Measurements from ENCODE around the gene IL3. TPM values are rescaled to one million over a fixed set of nuclear protein-coding genes. Genes with fewer than 3 reads are reported as not detected.

Gene IL3, protein sequence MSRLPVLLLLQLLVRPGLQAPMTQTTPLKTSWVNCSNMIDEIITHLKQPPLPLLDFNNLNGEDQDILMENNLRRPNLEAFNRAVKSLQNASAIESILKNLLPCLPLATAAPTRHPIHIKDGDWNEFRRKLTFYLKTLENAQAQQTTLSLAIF
- not detected for total RNA-seq

DNA sequence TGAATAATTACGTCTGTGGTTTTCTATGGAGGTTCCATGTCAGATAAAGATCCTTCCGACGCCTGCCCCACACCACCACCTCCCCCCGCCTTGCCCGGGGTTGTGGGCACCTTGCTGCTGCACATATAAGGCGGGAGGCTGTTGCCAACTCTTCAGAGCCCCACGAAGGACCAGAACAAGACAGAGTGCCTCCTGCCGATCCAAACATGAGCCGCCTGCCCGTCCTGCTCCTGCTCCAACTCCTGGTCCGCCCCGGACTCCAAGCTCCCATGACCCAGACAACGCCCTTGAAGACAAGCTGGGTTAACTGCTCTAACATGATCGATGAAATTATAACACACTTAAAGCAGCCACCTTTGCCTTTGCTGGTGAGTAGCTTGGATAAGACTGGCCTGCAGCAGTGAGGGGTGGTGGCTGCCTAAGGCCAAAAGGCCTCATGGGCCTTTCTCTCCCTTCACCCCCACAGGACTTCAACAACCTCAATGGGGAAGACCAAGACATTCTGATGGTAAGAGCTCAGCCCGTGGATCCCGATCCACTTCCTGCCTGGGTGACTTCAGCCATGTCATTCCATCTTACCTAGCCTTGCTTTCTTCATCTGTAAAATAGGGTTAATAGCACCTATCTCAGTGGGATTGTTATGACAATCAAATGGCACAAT is at the start of gene IL3:
TSS of gene IL3 (plus strand) at position 155 of the 661 bp plus-strand sequence. CDS start at position 207, 52 bp downstream.
- no peak within 1 kb of the TSS for H3K27ac ChIP-seq
- H3K4me1 ChIP-seq: no peaks in the 10 kb centered on the region
- TF ChIP-seq, protein P1, sequence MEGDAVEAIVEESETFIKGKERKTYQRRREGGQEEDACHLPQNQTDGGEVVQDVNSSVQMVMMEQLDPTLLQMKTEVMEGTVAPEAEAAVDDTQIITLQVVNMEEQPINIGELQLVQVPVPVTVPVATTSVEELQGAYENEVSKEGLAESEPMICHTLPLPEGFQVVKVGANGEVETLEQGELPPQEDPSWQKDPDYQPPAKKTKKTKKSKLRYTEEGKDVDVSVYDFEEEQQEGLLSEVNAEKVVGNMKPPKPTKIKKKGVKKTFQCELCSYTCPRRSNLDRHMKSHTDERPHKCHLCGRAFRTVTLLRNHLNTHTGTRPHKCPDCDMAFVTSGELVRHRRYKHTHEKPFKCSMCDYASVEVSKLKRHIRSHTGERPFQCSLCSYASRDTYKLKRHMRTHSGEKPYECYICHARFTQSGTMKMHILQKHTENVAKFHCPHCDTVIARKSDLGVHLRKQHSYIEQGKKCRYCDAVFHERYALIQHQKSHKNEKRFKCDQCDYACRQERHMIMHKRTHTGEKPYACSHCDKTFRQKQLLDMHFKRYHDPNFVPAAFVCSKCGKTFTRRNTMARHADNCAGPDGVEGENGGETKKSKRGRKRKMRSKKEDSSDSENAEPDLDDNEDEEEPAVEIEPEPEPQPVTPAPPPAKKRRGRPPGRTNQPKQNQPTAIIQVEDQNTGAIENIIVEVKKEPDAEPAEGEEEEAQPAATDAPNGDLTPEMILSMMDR (IDR thresholded peaks at IDR 0.05): no peak
- TF ChIP-seq POLR2A (IDR thresholded peaks at IDR 0.05): no peak
- no peak for TF ChIP-seq POLR2AphosphoS5 (IDR thresholded peaks at IDR 0.05; ENCODE audit: insufficient read depth in 1 of 2, low read depth in 1 of 2)
- H3K9me3 ChIP-seq: no peaks in the 10 kb centered on the region
- H3K27me3 ChIP-seq: no peaks in the 10 kb centered on the region
- no peaks in the 10 kb centered on the region for H3K36me3 ChIP-seq
- intact Hi-C loops (cut with DNase I): no loop called here
- peak in 1 of 2 donors; percentile 65 for DNase-seq (ENCODE audit: extremely low spot score in 2 of 2)
- no peak within 1 kb of the TSS for H3K4me3 ChIP-seq

DNA sequence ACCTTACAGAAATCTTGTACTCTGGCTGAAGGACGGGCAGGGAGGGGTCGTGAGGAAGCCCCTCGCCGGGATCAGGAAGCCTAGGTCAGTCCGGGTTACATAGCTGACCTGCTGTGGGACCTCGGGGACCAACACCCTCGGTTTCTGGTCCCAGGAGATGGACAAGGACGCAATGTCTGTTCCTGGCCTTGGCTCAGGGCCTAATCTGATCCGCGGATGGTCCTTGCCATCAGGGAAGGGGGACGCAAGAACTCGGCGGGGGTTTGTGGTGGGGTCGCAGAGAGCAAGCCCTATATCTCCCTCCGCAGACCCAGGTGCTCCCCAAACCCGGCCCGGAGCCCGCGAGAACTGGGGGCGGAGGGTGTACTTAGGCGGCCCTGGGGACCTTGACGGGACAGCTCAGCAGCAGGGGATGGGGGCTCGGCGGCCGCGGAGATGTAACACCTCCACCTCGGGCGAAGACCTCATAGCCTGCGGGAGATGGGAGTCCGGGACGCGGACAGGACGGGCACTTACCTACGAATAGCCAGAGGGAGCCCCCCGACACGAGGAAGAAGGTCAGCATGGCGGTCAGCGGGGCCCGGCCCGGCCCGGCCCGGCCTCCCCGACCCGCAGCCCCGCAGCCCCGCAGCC is 49.4 kb upstream of the IL3 start:
- H3K4me1 ChIP-seq: peaks cover 15% of the 10 kb centered on the region
- peak overlapping the region; percentile 47 to 48 for H3K4me3 ChIP-seq
- no peaks in the 10 kb centered on the region for H3K36me3 ChIP-seq
- intact Hi-C loops (cut with DNase I): no loop called here
- TF ChIP-seq POLR2A (IDR thresholded peaks at IDR 0.05) (no peak), POLR2AphosphoS5 (IDR thresholded peaks at IDR 0.05; ENCODE audit: insufficient read depth in 1 of 2, low read depth in 1 of 2) (no peak)
- TF ChIP-seq, protein P1 (IDR thresholded peaks at IDR 0.05): no peak
- no peaks in the 10 kb centered on the region for H3K9me3 ChIP-seq
- peaks cover 7% of the 10 kb centered on the region for H3K27me3 ChIP-seq
- no peak for DNase-seq (ENCODE audit: extremely low spot score in 2 of 2)
- no peak overlapping the region for H3K27ac ChIP-seq

DNA sequence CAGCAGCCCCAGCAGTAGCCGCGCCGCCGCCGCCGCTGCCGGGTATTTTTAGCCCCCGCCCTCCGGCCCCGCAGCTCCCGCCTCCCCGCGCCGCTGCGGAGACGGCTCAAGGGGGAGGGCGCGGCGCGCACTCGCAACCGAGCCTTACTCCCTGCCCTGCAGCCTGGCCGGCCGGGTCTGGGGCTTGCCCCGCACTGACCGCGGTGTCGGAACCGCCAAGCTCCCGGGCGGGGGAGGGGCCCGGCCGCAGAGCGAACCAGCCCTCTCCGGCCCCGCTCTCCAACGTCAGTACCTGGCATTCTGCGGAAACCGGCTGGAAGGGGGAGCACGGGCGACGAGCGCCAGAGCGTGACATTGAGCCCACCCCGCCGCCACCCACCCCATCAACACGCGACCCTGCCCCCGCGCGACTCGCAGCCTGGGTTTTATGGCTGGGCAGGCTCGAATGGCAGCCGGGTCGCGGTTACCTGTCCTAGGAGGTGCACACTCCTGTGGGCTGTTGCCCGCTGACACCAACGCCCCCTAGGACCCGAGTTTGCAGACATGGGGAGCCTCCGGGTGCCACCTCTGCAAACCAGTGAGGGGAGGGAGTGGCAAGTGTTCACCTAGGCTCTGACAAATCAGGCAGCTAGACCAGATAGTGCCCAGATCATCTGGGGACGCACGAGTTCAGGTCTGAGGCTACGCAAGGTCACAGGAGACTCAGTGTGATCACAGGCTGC is 48.7 kb upstream of the IL3 start, which contains the start of gene ACSL6:
TSS of gene ACSL6 (minus strand) at position 37 of the 722 bp plus-strand sequence. CDS start 105 bp downstream, outside the sequence.
- no peak for TF ChIP-seq POLR2AphosphoS5 (IDR thresholded peaks at IDR 0.05; ENCODE audit: insufficient read depth in 1 of 2, low read depth in 1 of 2)
- no peak for TF ChIP-seq POLR2A (IDR thresholded peaks at IDR 0.05)
- TF ChIP-seq, protein P1 (IDR thresholded peaks at IDR 0.05): no peak

DNA sequence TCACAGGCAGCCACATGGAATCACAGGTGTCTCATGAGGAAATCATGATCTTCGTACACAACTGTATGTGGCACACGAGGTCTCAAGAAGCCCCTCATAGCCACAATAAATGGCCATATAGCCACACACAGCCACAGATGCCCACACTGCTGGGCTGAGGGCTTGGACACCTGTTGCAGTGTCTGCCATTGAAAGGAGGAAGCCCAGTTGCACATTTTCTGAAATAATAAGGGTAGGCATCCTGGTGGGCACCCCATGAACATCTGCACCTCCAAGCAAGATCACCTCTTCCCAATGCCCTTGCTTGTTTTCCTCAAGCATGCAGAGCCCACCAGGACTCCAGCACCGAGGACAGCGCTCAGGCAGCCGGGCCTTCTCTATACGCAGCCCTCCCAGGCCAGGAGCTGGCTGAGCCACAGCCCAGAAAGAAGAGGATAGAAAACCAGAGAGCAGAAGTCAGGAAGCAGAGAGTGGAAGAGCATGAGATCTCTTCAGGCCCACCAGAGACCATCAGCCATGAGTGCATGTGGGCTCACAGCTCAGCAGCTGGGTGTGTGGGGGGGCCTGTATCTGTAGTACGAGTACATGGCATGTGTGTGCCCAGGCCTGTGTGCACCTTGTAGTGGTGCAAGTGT is 48.0 kb upstream of the IL3 start:
- Histone ChIP-seq H3K4me1 (peaks cover 15% of the 10 kb centered on the region), H3K36me3 (no peaks in the 10 kb centered on the region), H3K27ac (no peak overlapping the region), H3K4me3 (no peak overlapping the region), H3K27me3 (peaks cover 7% of the 10 kb centered on the region), H3K9me3 (no peaks in the 10 kb centered on the region)
- TF ChIP-seq POLR2A (IDR thresholded peaks at IDR 0.05): no peak
- TF ChIP-seq, protein P1 (IDR thresholded peaks at IDR 0.05): no peak
- TF ChIP-seq POLR2AphosphoS5 (IDR thresholded peaks at IDR 0.05; ENCODE audit: insufficient read depth in 1 of 2, low read depth in 1 of 2): no peak
- intact Hi-C loops (cut with DNase I): no loop called here
- DNase-seq (ENCODE audit: extremely low spot score in 2 of 2): peak in 1 of 2 donors; percentile 82

More for the DNA sequence above, 48.7 kb upstream of the IL3 start, which contains the start of gene ACSL6:
- Histone ChIP-seq H3K27ac (no peak within 1 kb of the TSS), H3K4me1 (peaks cover 15% of the 10 kb centered on the region), H3K9me3 (no peaks in the 10 kb centered on the region), H3K4me3 (peak within 1 kb of the TSS; percentile 47 to 48), H3K36me3 (no peaks in the 10 kb centered on the region), H3K27me3 (peaks cover 7% of the 10 kb centered on the region)
- peak; percentile 74 to 82 for DNase-seq (ENCODE audit: extremely low spot score in 2 of 2)
- intact Hi-C loops (cut with DNase I): no loop called here

Data from vagina (tissue), 2 donors.